Measurements from ENCODE around the gene SENP7.
"Not testable (repeated sequence)": the region's sequence is repeated elsewhere in the genome, so short reads cannot be mapped to it uniquely, and the experiment has no call there.

Gene SENP7

GRCh38 chr3:101527441-101527840, 14.4 kb upstream of the SENP7 start:
- DNase-seq: no peak

DNA sequence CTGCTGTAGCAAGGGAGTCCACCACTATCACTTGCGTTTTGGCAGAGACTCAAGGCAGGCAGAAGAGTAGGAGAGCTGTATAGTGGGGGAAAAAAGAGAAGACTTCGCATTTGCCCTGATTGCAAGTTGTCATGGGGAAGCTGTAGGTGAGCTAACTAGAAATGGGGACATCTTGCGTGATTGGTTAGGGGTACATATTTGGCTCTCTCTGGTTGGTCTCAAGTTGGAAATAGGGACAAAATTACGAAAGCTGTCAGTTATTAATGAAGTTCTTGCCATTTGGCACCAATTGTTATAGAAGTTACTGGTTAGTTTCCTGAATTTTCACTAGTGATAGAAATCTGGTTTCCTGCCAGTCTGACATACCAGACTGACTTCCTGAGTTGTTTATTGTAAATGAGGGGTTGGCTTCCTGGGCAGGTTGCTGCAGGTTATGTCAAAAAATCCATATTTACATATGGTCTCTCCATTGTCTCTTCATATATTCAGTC, 8.2 kb upstream of the SENP7 start:
- DNase-seq: no peak

DNA sequence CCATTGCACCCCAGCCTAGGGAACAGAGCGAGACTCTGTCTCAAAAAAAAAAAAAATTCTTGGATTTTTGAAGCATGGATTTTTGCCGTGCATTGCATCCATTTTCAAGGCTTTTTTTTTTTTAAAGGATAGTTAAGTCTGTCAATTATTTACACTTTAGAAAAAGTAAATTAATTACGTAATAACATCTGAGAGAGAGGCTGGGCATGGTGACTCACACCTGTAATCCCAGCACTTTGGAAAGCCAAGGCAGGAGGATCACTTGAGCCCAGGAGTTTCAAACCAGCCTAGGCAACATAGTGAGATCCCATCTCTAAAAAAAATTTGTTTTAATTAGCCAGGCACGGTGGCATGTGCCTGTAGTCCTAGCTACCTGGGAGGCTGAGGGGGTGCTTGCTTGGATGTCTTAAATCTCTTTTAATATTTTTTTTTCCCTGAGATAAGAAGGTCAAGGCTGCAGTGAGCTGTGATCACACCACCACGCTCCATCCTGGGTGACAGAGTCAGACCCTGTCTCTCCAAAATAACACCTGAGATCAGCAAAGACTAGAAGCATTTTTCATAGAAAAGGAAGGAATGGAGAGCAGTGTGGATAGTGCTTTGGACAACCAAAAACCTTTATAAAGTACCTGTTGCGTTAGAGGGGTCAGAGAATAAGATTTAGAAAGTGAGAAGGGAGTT, 6.8 kb upstream of the SENP7 start:
- no peak for DNase-seq

DNA sequence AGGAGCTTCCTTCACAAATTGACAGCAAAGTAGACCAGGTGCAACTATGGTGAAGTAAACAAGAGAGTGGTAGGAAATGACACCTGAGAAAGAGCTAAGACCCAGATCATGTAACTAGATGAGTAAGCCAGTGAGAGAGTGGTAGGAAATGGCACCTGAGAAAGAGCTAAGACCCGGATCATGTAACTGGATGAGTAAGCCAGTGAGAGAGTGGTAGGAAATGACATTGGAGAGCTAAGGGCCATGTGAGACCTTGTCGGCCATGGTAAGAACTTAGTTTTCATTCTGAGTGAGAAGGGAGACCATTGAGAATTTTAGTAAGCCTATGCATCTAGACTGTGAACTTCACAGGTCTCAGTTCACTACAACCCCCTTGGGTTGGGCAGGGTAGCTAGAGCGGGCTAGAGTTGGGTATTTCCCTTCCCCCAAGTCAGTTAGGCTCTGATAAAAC, 5.4 kb upstream of the SENP7 start:
- peak; percentile 31 to 53 for DNase-seq

DNA sequence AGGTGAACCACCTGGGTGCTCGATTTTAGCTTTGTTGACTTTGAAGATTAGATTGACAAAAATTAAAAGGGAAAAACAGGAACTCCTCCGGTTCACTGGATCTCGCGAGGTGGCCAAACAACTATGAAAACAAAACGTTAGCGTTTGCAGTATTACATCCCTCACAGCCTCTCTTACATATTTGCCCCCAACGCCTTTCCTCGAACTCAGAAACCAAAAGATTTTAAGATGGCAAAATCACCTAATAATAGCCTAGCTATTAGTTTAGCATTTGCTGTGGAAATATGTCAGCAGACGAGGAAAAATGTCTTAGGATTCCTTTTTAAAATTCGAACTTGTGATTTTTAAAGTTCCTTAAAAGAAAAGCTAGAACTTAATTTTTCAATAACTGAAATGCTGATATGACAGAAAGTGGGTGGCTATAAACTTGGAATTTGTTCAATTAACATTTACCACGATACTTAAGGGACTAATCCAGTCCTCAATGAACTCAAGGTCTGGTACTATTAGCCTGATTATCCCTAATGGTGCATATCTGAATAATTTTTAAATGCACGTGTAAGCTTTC, 491 bp upstream of the SENP7 start:
- DNase-seq: no peak

DNA sequence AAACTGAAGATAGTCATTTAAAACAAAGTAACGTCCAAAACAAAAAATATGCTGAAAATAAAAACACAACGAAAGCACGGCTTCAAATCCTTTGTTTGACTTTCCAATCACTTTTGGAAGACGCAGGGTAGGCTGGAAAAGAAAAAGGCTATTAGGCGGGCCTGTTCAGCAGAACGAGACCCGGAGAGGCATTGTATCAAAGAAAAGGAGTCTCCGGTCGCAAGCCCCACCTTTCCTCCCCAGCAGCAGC, 691 bp downstream of the SENP7 start:
- peak in 1 of 2 donors; percentile 30 for DNase-seq

DNA sequence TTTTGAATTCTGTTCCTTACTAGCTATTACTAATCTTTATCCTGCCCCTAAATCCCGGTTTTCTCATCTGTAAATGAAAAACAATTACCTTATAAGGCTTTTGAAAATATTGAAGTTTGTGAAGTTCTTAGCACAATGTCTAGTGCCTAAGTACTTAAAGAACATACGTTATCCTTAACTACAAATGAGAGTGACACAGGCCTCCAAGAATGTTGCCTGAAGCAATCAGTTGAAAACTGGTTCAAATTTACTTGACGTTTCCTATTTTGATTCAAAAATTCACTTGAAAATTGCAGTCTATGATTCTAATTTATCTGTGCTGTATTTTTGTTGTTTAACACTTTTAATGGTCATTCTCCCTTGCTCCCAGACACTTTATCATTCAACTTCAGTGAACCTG, 3.2 kb downstream of the SENP7 start:
- DNase-seq: no peak

DNA sequence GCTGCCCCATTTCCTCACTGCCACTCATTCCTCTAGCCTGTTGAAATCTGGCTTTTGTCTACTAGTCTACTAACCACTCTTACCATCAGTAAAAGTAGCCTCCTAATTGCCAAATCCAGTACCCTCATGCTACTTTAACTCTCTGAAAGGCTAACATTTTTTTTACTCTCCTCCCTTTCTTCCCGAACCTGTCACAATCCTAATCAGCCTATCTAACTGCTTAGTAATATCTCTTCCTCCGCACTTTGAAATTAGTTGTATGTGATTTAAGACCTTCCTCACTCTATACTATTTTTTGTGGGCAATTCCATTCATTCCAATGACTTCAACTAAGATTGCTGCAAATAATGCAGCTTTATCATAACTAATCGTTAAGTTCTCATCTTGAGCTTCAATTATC, 3.7 kb downstream of the SENP7 start:
- DNase-seq: no peak

- DNase-seq: no peak
These were observed 11.2 kb downstream of the SENP7 start for GRCh38 chr3:101501783-101502182.

GRCh38 chr3:101500208-101500607, 12.8 kb downstream of the SENP7 start:
- no peak for DNase-seq

DNA sequence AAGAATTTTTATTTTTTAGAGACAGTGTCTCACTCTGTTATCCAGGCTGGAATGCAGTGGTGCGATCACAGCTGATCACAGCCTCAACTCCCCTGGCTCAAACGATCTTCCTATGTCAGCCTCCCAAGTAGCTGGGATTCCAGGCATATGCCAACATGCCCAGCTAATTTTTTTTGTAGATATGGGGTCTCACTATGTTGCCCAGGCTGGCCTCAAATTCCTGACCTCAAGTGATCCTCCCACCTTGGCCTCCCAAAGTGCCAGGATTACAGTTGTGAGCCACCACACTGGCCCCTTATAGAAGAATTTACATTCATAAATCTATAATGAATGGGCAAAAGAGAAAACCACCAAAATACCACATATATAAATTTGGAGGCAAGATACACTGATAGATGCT, 15.2 kb downstream of the SENP7 start:
- no peak for DNase-seq

GRCh38 chr3:101495552-101495951, 17.5 kb downstream of the SENP7 start:
- no peak for DNase-seq

DNA sequence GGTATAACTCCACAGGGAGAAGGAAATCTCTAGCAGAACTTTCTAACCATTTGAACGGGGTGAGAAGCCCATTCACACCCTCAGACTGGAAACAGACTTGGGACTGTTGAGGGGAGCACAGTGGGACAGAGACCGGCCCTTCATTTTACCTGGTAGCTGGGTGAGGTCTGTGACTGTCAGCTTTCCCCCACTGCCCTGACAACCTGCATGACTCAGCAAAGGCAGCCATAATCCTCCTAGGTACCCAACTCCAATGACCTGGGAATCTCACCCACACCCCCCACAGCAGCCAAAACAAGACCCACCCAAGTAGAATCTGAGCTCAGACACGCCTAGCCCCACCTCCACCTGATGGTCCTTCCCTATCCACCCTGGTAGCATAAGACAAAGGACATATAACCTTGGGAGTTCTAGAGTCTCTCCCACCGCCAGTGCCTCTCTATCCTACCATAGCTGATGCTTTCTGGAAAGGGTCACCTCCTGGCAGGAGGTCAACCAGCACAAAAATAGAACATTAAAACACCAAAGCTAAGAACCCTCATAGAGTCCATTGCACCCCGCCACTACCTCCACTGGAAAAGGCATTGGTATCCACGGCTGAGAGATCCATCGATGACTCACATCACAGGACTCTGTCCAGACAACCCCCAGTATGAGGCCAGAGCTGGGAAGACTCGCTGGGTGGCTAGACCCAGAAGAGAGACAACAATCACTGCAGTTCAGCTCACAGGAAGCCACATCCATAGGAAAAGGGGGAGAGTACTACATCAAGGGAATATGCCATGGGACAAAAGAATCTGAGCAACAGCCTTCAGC, 28.0 kb downstream of the SENP7 start:
- no peak for DNase-seq

DNA sequence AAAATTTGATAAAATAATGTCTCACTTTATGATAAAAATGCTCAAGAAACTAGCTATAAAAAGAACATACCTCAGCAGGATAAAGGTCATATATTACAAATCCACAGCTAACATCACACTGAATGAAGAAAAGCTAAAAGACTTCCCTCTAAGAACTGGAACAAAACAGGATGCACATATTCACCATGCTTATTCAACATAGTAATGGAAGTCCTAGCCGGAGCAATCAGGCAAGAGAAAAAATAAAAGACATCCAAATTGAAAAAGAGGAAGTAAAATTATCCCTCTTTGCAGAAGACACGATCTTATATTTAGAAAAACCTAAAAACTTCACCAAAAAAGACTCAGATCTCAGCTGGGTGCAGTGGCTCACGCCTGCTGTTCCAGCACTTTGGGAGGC, 34.0 kb downstream of the SENP7 start:
- no peak for DNase-seq

GRCh38 chr3:101474841-101475552, 38.0 kb downstream of the SENP7 start:
- DNase-seq: not testable (repeated sequence)

GRCh38 chr3:101468676-101469075, 44.3 kb downstream of the SENP7 start:
- not testable (repeated sequence) for DNase-seq

DNA sequence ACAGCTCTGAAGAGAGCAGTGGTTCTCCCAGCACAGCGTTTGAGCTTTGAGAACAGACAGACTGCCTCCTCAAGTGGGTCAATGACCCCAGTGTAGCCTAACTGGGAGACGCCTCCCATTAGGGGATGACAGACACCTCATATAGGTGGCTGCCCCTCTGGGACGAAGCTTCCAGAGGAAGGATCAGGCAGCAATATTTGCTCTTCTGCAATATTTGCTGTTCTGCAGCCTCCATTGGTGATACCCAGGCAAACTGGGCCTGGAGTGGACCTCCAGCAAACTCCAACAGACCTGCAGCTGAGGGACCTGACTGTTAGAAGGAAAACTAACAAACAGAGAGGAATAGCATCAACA, 45.7 kb downstream of the SENP7 start:
- not testable (repeated sequence) for DNase-seq

DNA sequence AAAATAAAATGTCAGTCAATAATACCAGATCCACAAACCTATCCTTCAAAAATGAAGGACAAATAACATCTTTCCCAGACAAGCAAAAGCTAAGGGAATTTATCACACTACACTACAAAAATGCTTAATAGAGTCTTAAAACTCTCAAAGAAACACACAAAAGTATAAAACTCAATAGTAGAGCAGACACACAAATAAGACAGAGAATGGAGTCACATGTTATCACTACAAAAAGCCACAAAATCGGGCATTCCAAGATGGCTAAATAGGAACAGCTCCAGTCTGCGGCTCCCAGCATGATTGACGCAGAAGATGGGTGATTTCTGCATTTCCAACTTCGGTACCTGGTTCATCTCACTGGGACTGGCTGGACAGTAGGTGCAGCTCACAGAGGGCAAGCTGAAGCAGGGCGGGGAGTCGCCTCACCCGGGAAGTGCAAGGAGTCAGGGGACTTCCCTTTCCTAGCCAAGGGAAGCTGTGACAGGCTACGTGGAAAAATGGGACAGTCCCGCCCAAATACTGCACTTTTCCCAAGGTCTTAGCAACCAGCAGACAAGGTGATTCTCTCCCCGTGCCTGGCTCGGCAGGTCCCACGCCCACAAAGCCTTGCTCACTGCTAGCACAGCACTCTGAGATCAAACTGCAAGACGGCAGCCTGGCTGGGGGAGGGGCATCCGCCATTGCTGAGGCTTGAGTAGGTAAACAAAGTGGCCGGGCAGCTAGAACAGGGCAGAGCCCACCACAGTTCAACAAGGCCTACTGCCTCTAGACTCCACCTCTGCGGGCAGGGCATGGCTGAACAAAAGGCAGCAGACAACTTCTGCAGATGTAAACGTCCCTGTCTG, 46.3 kb downstream of the SENP7 start:
- no peak for DNase-seq

GRCh38 chr3:101464235-101464634, 48.8 kb downstream of the SENP7 start:
- no peak for DNase-seq

- DNase-seq: no peak
These were observed 51.6 kb downstream of the SENP7 start for GRCh38 chr3:101461451-101461850.

DNA sequence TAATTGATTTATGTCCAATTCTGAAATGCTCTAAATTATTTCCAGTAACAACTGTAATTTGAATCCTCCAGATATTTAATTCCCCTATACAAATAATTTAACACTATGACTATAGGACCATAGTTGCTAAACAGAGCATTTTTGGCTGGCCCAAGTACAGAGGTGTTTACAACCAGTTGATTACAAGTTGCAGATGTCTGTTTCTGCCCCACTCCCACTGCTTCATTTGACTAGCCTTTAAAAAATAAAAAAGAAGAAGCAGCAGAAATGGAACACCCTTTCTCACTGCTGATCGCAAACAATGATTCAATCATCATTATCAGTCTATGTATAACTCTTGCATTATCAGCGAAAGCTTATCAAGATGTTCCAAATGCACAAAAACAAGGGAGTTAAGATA, 54.6 kb downstream of the SENP7 start:
- no peak for DNase-seq

DNA sequence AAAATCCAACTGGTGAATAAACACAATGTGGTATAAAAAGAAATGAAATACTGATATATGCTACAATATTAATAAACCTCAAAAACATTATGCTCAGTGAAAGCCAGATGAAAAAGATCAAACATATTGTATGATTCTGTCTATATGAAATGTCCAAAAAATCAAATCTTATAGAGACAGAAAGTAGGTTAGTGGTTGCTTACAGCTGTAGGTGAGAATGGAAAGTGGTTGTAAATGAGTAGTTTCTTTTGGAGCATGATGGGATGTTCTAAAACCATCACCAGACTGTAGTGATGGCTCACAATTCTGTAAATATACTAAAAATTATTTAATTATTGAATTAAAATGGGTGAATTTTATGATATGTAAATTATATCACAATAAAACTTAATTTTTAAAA, 58.4 kb downstream of the SENP7 start:
- no peak for DNase-seq

DNA sequence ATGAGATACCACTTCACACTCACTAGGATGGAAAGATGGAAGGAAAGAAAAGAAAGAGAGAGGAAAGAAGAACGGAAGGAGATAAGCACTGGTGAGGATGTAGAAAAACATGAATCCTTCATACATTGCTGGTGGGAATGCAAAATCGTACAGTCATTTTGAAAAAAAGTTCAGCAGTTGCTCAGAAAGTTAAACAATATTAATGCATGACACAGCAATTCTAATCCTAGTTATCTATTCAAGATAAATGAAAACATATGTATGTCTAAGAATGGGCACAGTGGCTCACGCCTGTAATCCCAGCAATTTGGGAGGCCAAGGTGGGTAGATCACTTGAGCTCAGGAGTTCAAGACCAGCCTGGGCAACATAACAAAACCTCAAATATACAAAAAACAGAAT, 59.1 kb downstream of the SENP7 start:
- DNase-seq: no peak
